HG02870 (cell line): ENCODE data around the gene PLEKHO1.
"Not testable (repeated sequence)": the region's sequence is repeated elsewhere in the genome, so short reads cannot be mapped to it uniquely, and the experiment has no call there.

ENCODE experiments used
- ATAC-seq: cut with Tn5 transposase; IDR thresholded peaks from one replicate; pipeline ENCODE4 v1.9.1; 2021; ENCODE audit warnings: mild to moderate bottlenecking, moderate library complexity; ENCODE audit not compliant: unreplicated experiment

Gene PLEKHO1

DNA sequence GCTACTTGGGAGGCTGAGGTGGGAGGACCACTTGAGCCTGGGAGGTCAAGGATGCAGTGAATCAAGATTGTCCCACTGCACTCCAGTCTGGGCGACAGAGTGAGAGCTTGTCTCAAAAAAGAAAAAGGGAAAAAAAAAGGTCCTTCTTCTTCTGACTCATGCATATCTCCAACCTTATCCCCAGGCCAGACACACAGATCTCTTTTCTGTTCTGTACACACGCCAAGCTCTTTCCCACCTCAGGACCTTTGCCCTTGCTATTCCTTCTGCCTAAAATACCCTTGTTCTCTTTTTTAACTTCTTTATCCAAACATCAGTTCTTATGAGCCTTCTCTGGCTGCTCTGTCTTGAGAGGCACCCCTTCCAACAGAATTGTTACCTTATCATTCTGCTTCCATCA is 22.1 kb downstream of the PLEKHO1 start:
- ATAC-seq, result no peak

DNA sequence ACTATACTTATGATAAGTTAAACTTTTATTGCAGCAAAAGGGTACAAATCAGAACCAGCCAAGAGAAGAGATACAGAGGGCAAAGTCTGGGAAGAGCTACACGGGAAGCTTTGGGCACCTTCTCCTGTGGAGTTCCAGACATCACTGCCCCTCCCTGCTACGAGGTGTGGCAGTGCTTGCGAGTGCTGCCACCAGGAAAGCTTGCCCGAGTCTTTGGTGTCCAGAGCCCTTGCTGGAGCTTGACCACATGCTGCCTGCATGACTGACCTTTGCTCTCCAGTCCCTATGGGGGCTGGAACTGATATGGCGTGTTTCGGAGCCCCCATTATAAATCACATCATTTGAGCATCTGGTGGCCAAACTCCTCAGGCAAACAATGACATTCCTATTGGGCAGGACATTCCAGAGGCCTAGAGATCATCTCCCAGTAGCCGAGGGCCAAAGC is 23.4 kb downstream of the PLEKHO1 start:
- no peak for ATAC-seq

DNA sequence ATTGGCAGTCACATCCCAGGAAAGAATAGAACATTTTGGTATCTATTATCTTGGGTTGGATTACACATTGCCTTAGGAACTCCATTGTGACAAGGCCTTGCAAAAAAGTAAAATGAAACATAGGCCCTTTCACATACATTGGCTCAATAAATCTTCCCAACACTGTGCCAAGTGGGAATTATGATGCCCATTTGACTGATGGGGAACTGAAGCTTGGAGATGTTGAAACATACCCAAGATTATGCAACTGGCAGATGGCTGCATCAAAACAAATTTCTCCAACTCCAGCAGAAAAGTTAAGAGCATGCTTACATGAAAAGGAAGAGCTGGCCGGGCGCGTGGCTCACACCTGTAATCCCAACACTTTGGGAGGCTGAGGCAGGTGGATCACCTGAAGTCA is 26.9 kb downstream of the PLEKHO1 start:
- no peak for ATAC-seq

DNA sequence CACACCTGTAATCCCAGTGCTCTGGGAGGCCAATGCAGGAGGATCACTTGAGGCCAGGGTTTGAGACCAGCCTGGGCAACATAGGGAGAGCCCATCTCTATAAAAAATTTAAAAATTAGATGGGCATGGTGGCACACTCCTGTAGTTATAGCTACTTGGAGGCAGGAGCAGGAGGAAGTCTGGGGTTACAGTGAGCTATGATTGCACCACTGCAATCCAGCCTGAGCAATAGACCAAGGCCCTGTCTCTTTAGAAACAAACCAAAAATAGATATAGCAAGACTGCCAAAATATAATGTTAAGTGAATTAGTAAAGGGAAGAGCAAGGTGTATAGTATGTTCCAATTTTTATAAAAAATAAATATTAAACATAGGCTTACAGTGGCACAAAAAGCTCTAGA is 28.8 kb downstream of the PLEKHO1 start:
- ATAC-seq, result no peak

DNA sequence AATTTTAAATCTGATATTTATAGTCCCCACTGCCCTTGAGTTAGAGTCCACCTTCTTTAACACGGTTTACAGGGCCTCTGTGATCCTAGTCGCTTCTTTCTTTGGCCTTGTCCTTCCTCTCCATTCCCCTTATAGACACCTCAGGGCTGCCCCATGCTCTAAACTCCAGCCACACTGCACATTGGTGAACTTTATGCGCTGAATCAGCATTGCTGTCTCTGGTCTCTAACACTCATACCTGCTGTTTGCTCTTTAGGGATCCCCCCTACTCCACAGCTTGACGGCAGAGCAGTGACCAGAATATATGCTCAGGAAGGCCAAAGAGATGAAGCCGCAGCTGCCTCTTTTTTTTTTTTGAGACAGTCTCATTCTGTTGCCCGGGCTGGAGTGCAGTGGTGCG is 30.2 kb downstream of the PLEKHO1 start:
- ATAC-seq, result no peak

DNA sequence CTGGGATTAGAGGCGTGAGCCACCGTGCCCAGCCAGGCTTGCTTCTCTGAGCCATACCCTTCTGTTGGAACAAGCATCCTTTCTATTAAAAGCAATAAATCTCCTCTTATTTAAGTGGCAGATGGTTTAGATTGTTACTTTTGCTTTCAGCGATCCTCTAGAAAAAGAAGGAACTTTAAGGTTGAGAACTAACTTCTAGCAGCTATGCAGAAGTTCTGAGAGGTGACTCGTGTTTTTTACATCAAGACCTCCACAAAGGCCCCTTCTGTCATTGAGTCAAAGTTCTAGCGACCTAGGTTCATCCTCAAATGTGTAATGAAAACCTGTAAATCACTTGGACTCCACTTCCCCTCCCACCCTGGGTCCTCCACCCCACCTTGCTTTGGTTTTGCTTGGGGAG is 30.8 kb downstream of the PLEKHO1 start:
- no peak for ATAC-seq

DNA sequence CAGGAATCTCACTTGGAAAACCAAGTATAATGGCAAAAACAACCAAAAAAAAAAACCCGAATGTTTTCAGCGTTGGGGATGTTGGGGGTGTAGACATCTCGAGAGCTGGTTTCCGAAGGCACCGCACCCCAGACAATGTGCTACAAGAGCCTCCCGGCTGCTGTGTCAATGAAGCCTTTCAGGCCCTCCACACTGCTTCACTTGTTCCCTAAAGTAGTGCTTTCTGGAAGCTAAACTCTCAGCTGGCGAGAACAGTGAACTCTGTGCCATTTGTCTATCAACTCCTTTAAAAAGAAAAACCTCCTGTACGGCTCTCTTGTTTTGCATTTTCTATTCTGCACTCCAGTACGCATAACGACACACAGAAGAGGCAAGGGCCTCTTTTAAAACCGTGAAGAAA is 32.5 kb downstream of the PLEKHO1 start:
- ATAC-seq, result no peak

DNA sequence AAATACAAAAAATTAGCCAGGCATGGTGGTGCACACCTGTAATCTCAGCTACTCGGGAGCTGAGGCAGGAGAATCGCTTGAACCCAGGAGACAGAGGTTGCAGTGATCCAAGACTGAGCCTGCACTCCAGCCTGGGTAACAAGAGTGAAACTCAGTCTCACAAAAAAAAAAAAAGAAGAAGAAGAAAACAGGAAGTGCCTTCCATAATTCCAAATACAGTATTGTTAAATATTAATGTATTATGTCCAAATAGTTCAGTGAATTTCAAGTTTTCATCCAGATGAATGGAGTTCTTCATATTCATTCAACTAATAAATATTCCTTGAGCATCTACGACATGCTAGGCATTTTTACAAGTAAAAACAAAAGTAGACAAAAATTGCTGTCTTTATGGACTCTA is 33.3 kb downstream of the PLEKHO1 start:
- ATAC-seq, result no peak

DNA sequence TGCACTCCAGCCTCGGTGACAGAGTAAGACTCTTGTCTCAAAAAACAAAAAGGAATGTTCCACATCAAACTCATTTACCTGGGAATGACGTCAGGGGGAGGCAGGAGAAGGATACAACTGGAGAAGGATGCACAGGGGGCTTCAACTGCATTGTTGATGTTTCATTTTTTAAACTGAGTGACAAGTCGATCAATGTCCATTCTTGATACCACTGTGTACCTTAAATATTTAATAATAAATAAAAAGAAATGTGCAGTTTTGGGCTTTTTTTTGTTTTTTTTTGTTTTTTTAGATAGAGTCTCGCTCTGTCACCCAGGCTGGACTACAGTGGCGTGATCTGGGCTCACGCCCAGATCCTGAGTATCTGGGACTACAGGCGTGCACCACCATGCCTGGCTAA is 35.8 kb downstream of the PLEKHO1 start:
- ATAC-seq, result no peak

DNA sequence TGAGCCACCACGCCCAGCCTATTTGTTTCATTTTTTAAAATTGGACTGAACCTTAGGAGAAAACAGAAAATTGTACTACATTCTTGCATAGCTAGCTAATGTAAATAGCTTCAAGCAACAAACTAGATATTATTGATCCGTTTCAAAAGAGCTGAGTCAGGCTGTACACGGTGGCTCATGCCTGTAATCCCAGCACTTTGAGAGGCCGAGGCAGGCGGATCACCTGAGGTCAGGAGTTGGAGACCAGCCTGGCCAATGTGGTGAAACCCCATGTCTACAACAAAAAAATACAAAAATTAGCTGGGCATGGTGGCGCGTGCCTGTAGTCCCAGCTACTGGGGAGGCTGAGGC is 36.7 kb downstream of the PLEKHO1 start:
- ATAC-seq, result not testable (repeated sequence)

DNA sequence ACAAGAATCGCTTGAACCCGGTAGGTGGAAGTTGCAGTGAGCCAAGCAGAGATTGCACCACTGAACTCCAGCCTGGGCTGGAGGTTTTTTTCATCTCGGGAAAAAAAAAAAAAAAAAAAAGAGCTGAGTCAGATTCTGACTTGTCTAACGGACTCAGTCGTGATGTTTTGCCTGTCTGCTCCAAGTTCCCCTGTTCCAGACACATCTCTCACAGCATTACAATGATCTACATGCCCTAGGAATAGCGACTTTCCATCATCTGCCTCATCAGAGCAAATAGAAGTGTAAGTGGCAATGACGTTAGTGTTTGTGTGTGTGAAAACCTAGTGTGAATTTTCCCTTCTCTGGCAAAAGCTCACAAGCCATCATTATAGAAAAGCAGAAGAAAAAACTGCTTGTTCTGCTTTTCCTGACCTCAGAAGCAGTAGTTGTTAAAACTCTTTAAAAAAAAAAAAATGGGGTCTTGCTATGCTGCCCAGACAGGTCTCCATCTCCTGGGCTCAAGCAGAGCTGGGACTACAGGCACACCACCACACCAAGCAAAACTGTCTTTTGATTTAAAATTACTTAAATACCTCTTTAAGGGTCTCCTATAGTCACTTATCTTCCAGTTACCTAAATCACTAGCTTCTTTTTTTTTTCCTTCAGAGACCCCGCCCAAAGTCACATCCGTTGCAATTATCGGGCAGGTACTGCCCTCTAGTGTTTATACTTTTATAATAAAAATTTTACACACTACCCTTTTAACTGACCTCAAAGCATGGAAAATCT is 37.3 kb downstream of the PLEKHO1 start:
- no peak for ATAC-seq

DNA sequence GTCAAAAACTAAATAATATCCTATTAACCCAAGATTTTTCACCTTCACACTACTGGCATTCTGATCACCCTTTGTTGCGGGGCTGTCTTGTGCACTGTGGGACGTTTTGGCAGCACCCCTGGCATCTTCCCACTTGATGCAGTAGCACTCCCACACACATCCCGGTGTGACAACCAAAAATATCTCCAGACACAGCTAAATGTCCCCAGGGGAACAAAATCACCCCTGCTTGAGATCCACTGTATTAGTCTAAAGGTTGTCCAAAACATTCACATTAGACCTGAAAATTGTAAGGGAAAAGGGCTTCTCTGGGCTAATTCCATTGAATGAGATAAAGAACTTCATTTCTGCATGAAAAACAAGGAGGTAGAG is 37.8 kb downstream of the PLEKHO1 start:
- ATAC-seq, result no peak

DNA sequence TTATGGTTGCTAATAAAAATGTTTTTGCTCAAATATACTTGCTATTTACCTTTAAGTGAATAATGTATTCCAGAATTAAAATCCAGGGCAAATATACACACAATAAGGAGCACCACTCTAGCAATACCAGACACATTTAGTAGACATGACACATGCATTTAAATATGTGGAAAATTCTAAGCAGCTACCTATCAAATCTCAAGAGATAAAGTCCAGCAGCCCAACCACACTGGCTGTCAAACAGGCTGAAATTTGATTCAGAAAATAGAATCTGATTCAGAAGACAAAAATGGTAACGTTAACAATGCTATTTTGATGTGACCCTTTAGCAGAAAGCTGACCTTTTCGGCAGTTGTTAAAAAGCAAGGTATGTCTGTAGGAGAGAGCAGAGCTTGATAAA is 42.3 kb downstream of the PLEKHO1 start:
- no peak for ATAC-seq

DNA sequence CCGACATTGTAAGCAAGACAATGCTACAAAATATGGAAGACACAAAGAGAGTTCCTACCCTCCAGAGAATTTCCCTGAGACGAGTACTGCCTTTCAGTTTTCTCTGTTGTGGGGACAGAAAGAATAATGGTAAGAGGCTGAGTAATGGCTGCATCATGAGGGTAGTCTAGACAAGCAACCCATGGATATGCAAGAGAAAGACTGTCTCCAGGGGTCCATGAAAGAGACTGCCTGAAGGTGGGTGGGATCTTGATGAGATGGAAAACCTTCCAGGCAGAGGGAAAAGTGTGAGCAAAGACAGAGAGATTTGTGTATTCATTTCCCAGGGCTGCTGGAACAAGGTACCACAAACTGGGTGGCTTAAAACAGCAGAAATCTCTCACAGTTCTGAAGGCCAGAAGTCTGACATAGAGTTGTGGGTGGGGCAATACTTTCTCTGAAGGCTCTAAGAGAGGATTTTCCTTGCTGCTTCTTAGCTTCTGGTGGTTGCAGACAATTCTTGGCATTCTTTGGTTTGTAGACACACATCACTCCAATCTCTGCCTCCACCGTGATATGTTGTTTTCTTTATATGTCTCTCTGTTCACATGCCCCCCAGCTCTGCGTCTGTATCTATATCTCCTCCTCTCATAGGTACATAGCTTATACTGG is 44.8 kb downstream of the PLEKHO1 start:
- no peak for ATAC-seq

DNA sequence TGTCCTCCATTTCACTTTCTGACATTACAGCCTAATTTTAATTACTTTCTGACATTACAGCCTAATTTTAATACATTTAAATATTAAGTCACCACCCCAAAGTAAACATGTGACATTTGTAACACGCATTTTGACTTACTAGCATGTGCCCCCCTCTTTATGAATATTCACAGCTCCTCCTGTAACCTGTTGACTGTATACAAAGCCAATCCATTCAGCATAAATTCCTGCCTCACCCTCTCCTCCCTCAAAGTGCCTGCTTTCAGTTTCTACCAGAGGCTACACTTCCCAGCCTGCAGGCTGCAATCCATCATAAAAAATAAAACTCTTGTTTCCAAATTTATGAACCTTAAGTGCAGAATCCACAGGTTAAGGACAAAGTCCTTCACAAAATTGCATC is 46.7 kb downstream of the PLEKHO1 start:
- no peak for ATAC-seq

DNA sequence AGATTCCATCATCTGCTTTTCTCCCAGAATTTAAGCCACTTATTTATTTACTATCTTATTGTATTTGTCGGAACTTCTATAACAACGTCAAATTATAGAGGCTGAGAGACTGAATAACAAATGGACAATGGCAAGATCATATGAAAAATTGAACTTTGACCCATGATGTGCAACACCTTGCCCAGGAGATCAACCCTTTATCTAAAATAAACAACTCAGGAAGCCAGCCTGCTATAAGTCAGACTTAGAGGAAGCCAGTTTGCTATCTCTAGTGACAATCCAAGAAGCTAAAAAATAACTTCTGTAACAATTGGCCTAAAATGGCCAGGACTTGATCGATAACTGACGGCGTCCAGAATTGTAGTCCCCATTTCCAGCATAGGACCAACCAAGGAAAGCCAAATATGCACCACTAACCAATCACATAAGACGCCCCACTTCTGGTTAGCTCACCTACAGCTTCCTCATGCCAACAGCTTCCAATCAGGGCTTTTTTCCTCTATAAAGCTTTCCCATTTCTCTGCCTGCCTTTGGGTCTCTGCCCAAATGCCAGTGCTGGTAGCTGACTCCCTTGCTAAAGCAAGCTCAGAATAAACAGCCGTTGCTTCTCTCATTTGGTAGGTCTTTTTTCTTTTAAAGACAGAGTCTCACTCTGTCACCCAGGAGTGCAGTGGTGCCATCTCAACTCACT is 57.7 kb downstream of the PLEKHO1 start:
- no peak for ATAC-seq

DNA sequence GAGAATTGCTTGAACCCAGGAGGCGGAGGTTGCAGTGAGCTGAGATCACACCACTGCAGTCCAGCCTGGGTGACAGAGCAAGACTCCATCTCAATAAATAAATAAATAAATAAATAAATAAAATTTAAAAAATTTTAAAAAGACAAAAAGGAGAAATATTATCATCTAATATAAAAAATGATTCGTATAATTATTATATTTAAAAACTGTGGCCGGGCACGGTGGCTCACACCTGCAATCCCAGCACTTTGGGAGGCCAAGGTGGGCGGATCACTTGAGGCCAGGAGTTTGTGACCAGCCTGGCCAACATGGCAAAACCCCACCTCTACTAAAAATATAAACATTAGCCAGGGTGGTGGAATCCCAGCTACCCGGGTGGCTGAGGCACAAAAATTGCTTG is 58.7 kb downstream of the PLEKHO1 start:
- ATAC-seq, result not testable (repeated sequence)
